GM12878 (cell line): Measurements from ENCODE around the gene MEOX1. TPM values are rescaled to one million over a fixed set of nuclear protein-coding genes. Genes with fewer than 3 reads are reported as not detected.

Experiments used
- ATAC-seq: fragments of 200-7000 bp; cut with Tn5 transposase; 3 replicates; pipeline ENCODE4 v1.9.1; 2020; ENCODE audit warnings: mild to moderate bottlenecking, moderate library complexity
- BruUV-seq: library from RNA; stranded (reverse); fragments of 400-500 nt; replicated peaks from 2 replicates; lab custom pipeline; 2021; lab: Mats Ljungman, UMichigan
- CTCF ChIA-PET: fragments of 300-600 bp; sonication (Branson Sonifier 250); formaldehyde crosslinking; extraction: SDS; loops from one replicate; lab custom pipeline; 2021; ENCODE audit warnings: inconsistent platforms; lab: Yijun Ruan, JAX
- POLR2A ChIA-PET: fragments of 350-600 bp; formaldehyde crosslinking; extraction: SDS; loops from one replicate; lab custom pipeline; 2021; ENCODE audit warnings: inconsistent platforms; lab: Charles Lee
- RAD21 ChIA-PET: fragments of 300-600 bp; sonication (Branson Sonifier 250); formaldehyde crosslinking; loops from one replicate; lab custom pipeline; 2023; ENCODE audit warnings: antibody characterized with exemption; ENCODE audit not compliant: unreplicated experiment; lab: Charles Lee
- SMC1A ChIA-PET: fragments of 300-600 bp; sonication (Branson Sonifier 250); formaldehyde crosslinking; loops from one replicate; lab custom pipeline; 2023; ENCODE audit not compliant: unreplicated experiment, uncharacterized antibody; lab: Charles Lee
- DNase-seq: peaks from one replicate; pipeline ENCODE4 v3.0.0-alpha.2; 2011; ENCODE audit warnings: low read depth, low spot score
- FAIRE-seq: peaks from 3 replicates; lab custom pipeline; 2011; peaks lifted over from hg19 to GRCh38; lab: Jason Lieb, UNC
- H2AFZ ChIP-seq: 2 replicates; pipeline ENCODE4 v1.6.0; 2011; ENCODE audit warnings: low read depth, low read length, control low read depth; ENCODE audit not compliant: control insufficient read depth
- H3K27ac ChIP-seq: 2 replicates; pipeline ENCODE4 v1.5.1; 2011; ENCODE audit warnings: control low read depth; ENCODE audit not compliant: control insufficient read depth, insufficient read depth
- H3K27me3 ChIP-seq, 2 experiments: replicated peaks in 1 of 2; 2 replicates each; pipeline versions ENCODE4 v1.6.0 to v1.6.1; 2011; ENCODE audit warnings: low read length in 1 of 2; ENCODE audit not compliant: control insufficient read depth in 2 of 2, insufficient read depth in 2 of 2
- H3K36me3 ChIP-seq, 2 experiments: 2 replicates each; pipeline ENCODE4 v1.5.1; 2011; ENCODE audit warnings: low read length in 1 of 2; ENCODE audit not compliant: control insufficient read depth in 2 of 2, insufficient read depth in 2 of 2
- H3K4me1 ChIP-seq: 2 replicates; pipeline ENCODE4 v1.6.1; 2011; ENCODE audit warnings: mild to moderate bottlenecking, low read length, moderate library complexity, mixed read lengths; ENCODE audit not compliant: control insufficient read depth, insufficient read depth
- H3K4me2 ChIP-seq: 2 replicates; pipeline ENCODE4 v1.6.0; 2011; ENCODE audit warnings: control low read depth; ENCODE audit not compliant: control insufficient read depth, insufficient read depth
- H3K4me3 ChIP-seq: fragments of 200-600 bp; sonication (generic); 2 replicates; pipeline ENCODE4 v1.5.1; 2016
- H3K79me2 ChIP-seq: 2 replicates; pipeline ENCODE4 v1.6.0; 2011; ENCODE audit warnings: low read length; ENCODE audit not compliant: control insufficient read depth, insufficient read depth
- H3K9ac ChIP-seq: 2 replicates; pipeline ENCODE4 v1.8.0; 2011; ENCODE audit warnings: low read length, control low read depth, mixed read lengths; ENCODE audit not compliant: control insufficient read depth, insufficient read depth
- H3K9me3 ChIP-seq: replicated peaks from 3 replicates; pipeline ENCODE4 v1.5.1; 2011; ENCODE audit warnings: mild to moderate bottlenecking, low read length; ENCODE audit not compliant: control insufficient read depth, insufficient read depth
- H4K20me1 ChIP-seq: 2 replicates; pipeline ENCODE4 v1.6.0; 2011; ENCODE audit not compliant: control insufficient read depth, insufficient read depth
- BACH1 ChIP-seq: fragments of 450-650 bp; IDR thresholded peaks from 2 replicates; pipeline ENCODE4 v1.6.1; 2017; ENCODE audit warnings: mild to moderate bottlenecking, borderline replicate concordance
- BCL11A ChIP-seq: IDR thresholded peaks from 2 replicates; pipeline ENCODE4 v1.6.1; 2011; ENCODE audit warnings: low read depth, low read length
- BMI1 ChIP-seq: fragments of 450-650 bp; IDR thresholded peaks from 2 replicates; pipeline ENCODE4 v1.6.1; 2016; ENCODE audit warnings: mild to moderate bottlenecking, moderate library complexity, borderline replicate concordance
- CEBPZ ChIP-seq: fragments of 150-350 bp; IDR thresholded peaks from 2 replicates; pipeline ENCODE4 v1.6.1; 2016; ENCODE audit warnings: low read depth, low read length
- ESRRA ChIP-seq: IDR thresholded peaks from 2 replicates; pipeline ENCODE4 v1.6.1; 2012; ENCODE audit warnings: mild to moderate bottlenecking, low read length, improper control_type of control experiment
- HDGF ChIP-seq: fragments of 450-650 bp; IDR thresholded peaks from 2 replicates; pipeline ENCODE4 v1.6.1; 2016; ENCODE audit warnings: antibody characterized with exemption
- IRF4 ChIP-seq: IDR thresholded peaks from 2 replicates; pipeline ENCODE4 v1.6.1; 2011; ENCODE audit warnings: low read depth, low read length
- JUNB ChIP-seq: IDR thresholded peaks from 2 replicates; pipeline ENCODE4 v1.6.1; 2016; ENCODE audit warnings: antibody characterized with exemption, mild to moderate bottlenecking
- MYB ChIP-seq: fragments of 150-350 bp; IDR thresholded peaks from 2 replicates; pipeline ENCODE4 v1.6.1; 2014; ENCODE audit warnings: mild to moderate bottlenecking, low read depth, low read length, borderline replicate concordance
- MYC ChIP-seq: IDR thresholded peaks from 2 replicates; pipeline ENCODE4 v1.6.1; 2011; ENCODE audit warnings: mild to moderate bottlenecking, low read length, moderate library complexity, inconsistent platforms; ENCODE audit not compliant: insufficient read depth, insufficient replicate concordance, insufficient read length, severe bottlenecking
- NFYB ChIP-seq: IDR thresholded peaks from 2 replicates; pipeline ENCODE4 v1.6.1; 2011; ENCODE audit warnings: low read depth, mild to moderate bottlenecking, low read length, improper control_type of control experiment, moderate library complexity; ENCODE audit not compliant: insufficient read depth
- NKRF ChIP-seq: fragments of 450-650 bp; conservative IDR thresholded peaks from 2 replicates; pipeline ENCODE4 v1.6.1; 2017; ENCODE audit warnings: mild to moderate bottlenecking, moderate library complexity
- NR2C1 ChIP-seq: fragments of 450-650 bp; IDR thresholded peaks from 2 replicates; pipeline ENCODE4 v1.6.1; 2017; ENCODE audit warnings: antibody characterized with exemption, mild to moderate bottlenecking, moderate library complexity
- PAX8 ChIP-seq: fragments of 450-650 bp; IDR thresholded peaks from 2 replicates; pipeline ENCODE4 v1.6.1; 2017; ENCODE audit warnings: mild to moderate bottlenecking, moderate library complexity
- POLR2A ChIP-seq: IDR thresholded peaks from 2 replicates; pipeline ENCODE4 v1.6.1; 2011; ENCODE audit warnings: low read depth, mild to moderate bottlenecking, low read length
- POLR2AphosphoS2 ChIP-seq: IDR thresholded peaks from 2 replicates; pipeline ENCODE4 v1.6.1; 2011; ENCODE audit warnings: low read depth, mild to moderate bottlenecking, low read length, improper control_type of control experiment, moderate library complexity
- RBBP5 ChIP-seq: fragments of 200-600 bp; sonication (generic); conservative IDR thresholded peaks from 2 replicates; pipeline ENCODE4 v1.6.1; 2016
- RELB ChIP-seq: fragments of 450-650 bp; IDR thresholded peaks from 2 replicates; pipeline ENCODE4 v1.6.1; 2017; ENCODE audit warnings: low read depth, mild to moderate bottlenecking, moderate library complexity
- ZNF274 ChIP-seq: IDR thresholded peaks from one replicate; pipeline ENCODE4 v1.8.0; 2011; ENCODE audit not compliant: insufficient read length, insufficient read depth
- WGBS: methylation state at CpG from one replicate; pipeline ENCODE4 v1.1.6; 2016; ENCODE audit warnings: low lambda C conversion rate; ENCODE audit not compliant: insufficient replicate concordance, insufficient coverage; ENCODE audit errors: missing lambda C conversion rate; 5-methylcytosine and 5-hydroxymethylcytosine counted together
- in situ Hi-C: fragments of 300-500 bp; cut with MboI; formaldehyde crosslinking; loops from 9 replicates; pipeline ENCODE4 v1.14.3; 2018; ENCODE audit warnings: mixed read lengths
- intact Hi-C: fragments of 100-400 bp; cut with micrococcal nuclease; formaldehyde crosslinking; loops from one replicate; pipeline ENCODE4 v1.14.2; 2022; ENCODE audit not compliant: unreplicated experiment
- polyA plus RNA-seq, 11 experiments: library from polyadenylated mRNA; depleted of rRNA in 4 of 11; unstranded in 6 of 11; stranded (reverse) in 5 of 11; fragments of >200 nt; fragmentation: Nextera tagmentation in 4 of 11; fragmentation: Illumina TruSeq in 1 of 11; extraction: Ambion mirVana in 4 of 11; extraction: Trizol in 1 of 11; gene quantifications; 1 replicate in 1 of 11; 2 replicates in 10 of 11; pipeline versions ENCODE4 v1.2.1 to v1.2.3, GENCODE V29; 2011 to 2016; ENCODE audit warnings: inconsistent platforms in 2 of 11, missing spikeins in 2 of 11, low read depth in 1 of 11
- total RNA-seq, 4 experiments: library from RNA; depleted of rRNA in 3 of 4; stranded (reverse); fragments of >200 nt in 3 of 4; fragmentation: Illumina TruSeq in 1 of 4; extraction: Trizol in 1 of 4; gene quantifications; 2 replicates each; pipeline versions ENCODE4 v1.2.1 to v1.2.3, GENCODE V29; 2013 to 2021

The MEOX1 gene
- total and polyA plus RNA-seq, 10 of the 15 experiments (the other 5 are each of a cell fraction or from before 2014, with no cell fraction given): 0.19 to 9.4 (median 0.46) TPM

- FAIRE-seq (no peak), DNase-seq (no peak), ATAC-seq (no peak)
- Histone ChIP-seq H4K20me1 (no peaks in the 10 kb centered on the region), H3K36me3 (no peaks in the 10 kb centered on the region), H3K9me3 (no peaks in the 10 kb centered on the region), H3K4me2 (no peak overlapping the region), H3K4me1 (no peaks in the 10 kb centered on the region), H3K27me3 (peaks cover 0 to 1% of the 10 kb centered on the region in 2 experiments; a peak in 1 of 4 replicates), H3K9ac (no peak overlapping the region), H3K4me3 (no peak overlapping the region), H3K79me2 (no peaks in the 10 kb centered on the region), H2AFZ (no peak overlapping the region), H3K27ac (no peak overlapping the region)
- RAD21 ChIA-PET: no interaction called here
- SMC1A ChIA-PET: interaction anchor here (1.2 kb wide), 1 partner anchor 30 kb away, joined by 3 read pairs; no protein-coding TSS in a partner anchor
- TF ChIP-seq HDGF: no peak
- TF ChIP-seq BCL11A: no peak
- TF ChIP-seq JUNB: no peak
- no peak for TF ChIP-seq POLR2AphosphoS2
- TF ChIP-seq MYC: no peak
- no peak for TF ChIP-seq NKRF
- no peak for TF ChIP-seq NR2C1
- no peak for TF ChIP-seq RBBP5
- TF ChIP-seq MYB: no peak
- no peak for TF ChIP-seq NFYB
- no peak for TF ChIP-seq BMI1
- TF ChIP-seq CEBPZ: no peak
- TF ChIP-seq POLR2A: no peak
- no peak for TF ChIP-seq RELB
- no peak for TF ChIP-seq PAX8
- no peak for TF ChIP-seq BACH1
- TF ChIP-seq IRF4: no peak
- TF ChIP-seq ZNF274: no peak
- TF ChIP-seq ESRRA: no peak
- intact Hi-C loops: no loop called here
- in situ Hi-C loops: no loop called here
- no TSS peak for BruUV-seq
- 54% methylated on average over 3 of the region's 3 CpGs for WGBS
- CTCF ChIA-PET: interaction anchor here (1.0 kb wide), 1 partner anchor 141 kb away, joined by 3 read pairs; no protein-coding TSS in a partner anchor
- POLR2A ChIA-PET: no interaction called here
These were observed 35.7 kb downstream of the MEOX1 start for GRCh38 chr17:43626023-43626422.
